SK-N-SH (cell line): Measurements from ENCODE around the gene VIPR2. TPM values are rescaled to one million over a fixed set of nuclear protein-coding genes. Genes with fewer than 3 reads are reported as not detected.
"Not testable (repeated sequence)": the region's sequence is repeated elsewhere in the genome, so short reads cannot be mapped to it uniquely, and the experiment has no call there.

Experiments used
- CTCF ChIA-PET: fragments of 300-600, 350-600 bp; formaldehyde crosslinking; extraction: SDS; loops from one replicate; lab custom pipeline; 2021; lab: Yijun Ruan, JAX
- POLR2A ChIA-PET: fragments of 350-600 bp; sonication (Branson Sonifier 250); formaldehyde crosslinking; extraction: SDS; loops from one replicate; lab custom pipeline; 2020; ENCODE audit warnings: antibody characterized with exemption, inconsistent platforms; lab: Yijun Ruan, JAX
- DNase-seq: peaks from one replicate; pipeline ENCODE4 v3.0.0; 2012
- H2AFZ ChIP-seq: fragments of 200-600 bp; sonication (generic); 2 replicates; pipeline ENCODE4 v1.8.1; 2016; ENCODE audit warnings: antibody characterized with exemption, mild to moderate bottlenecking, low read depth
- H3F3A ChIP-seq: fragments of 200-600 bp; sonication (generic); replicated peaks from 2 replicates; pipeline ENCODE3; 2016; ENCODE audit warnings: antibody characterized with exemption, mild to moderate bottlenecking; ENCODE audit not compliant: insufficient read depth
- H3K27ac ChIP-seq, 2 experiments: fragments of 200-500 bp in 1 of 2; fragments of 200-600 bp in 1 of 2; sonication (Bioruptor generic) in 1 of 2; sonication (generic), shearing (Covaris generic) in 1 of 2; 2 replicates each; pipeline versions ENCODE4 v1.5.1 to v1.6.1; 2014 to 2016; ENCODE audit warnings: low read depth in 2 of 2, inconsistent platforms in 1 of 2, low read length in 1 of 2, mild to moderate bottlenecking in 1 of 2, mixed read lengths in 1 of 2
- H3K27me3 ChIP-seq: fragments of 200-600 bp; sonication (generic), shearing (Covaris generic); 2 replicates; pipeline ENCODE4 v1.6.1; 2016; ENCODE audit warnings: mixed run types; ENCODE audit not compliant: insufficient read depth
- H3K36me3 ChIP-seq, 2 experiments: fragments of 200-500 bp in 1 of 2; fragments of 200-600 bp in 1 of 2; sonication (Bioruptor generic) in 1 of 2; sonication (generic) in 1 of 2; replicated peaks in 1 of 2; 2 replicates each; pipeline versions ENCODE3 to v1.5.1; 2014 to 2016; ENCODE audit warnings: low read length in 1 of 2, mild to moderate bottlenecking in 1 of 2; ENCODE audit not compliant: insufficient read depth in 2 of 2, control insufficient read depth in 1 of 2
- H3K4me1 ChIP-seq, 2 experiments: fragments of 200-500 bp in 1 of 2; fragments of 200-600 bp in 1 of 2; sonication (Bioruptor generic) in 1 of 2; sonication (generic), shearing (Covaris generic) in 1 of 2; 2 replicates each; pipeline versions ENCODE4 v1.5.1 to v1.6.1; 2014 to 2016; ENCODE audit warnings: low read depth in 1 of 2, low read length in 1 of 2, mixed run types in 1 of 2; ENCODE audit not compliant: insufficient read depth in 2 of 2, control insufficient read depth in 1 of 2
- H3K4me2 ChIP-seq: fragments of 200-600 bp; sonication (generic), shearing (Covaris generic); 2 replicates; pipeline ENCODE4 v1.6.1; 2017; ENCODE audit warnings: mixed run types
- H3K4me3 ChIP-seq, 2 experiments: fragments of 200-500 bp in 1 of 2; fragments of 200-600 bp in 1 of 2; sonication (Bioruptor generic) in 1 of 2; sonication (generic), shearing (Covaris generic) in 1 of 2; 2 replicates each; pipeline versions ENCODE4 v1.5.1 to v1.8.1; 2014 to 2016; ENCODE audit warnings: low read depth in 2 of 2, inconsistent platforms in 1 of 2, low read length in 1 of 2, mild to moderate bottlenecking in 1 of 2, mixed read lengths in 1 of 2, moderate library complexity in 1 of 2
- H3K79me2 ChIP-seq: fragments of 200-600 bp; sonication (generic); 2 replicates; pipeline ENCODE4 v1.8.1; 2017; ENCODE audit warnings: mild to moderate bottlenecking; ENCODE audit not compliant: insufficient read depth
- H3K9ac ChIP-seq: fragments of 200-600 bp; sonication (generic); 2 replicates; pipeline ENCODE4 v1.6.1; 2017; ENCODE audit warnings: mixed run types
- H3K9me2 ChIP-seq: fragments of 200-600 bp; sonication (generic); 2 replicates; pipeline ENCODE4 v1.6.1; 2017; ENCODE audit warnings: mixed run types
- H3K9me3 ChIP-seq: fragments of 200-600 bp; sonication (generic); 2 replicates; pipeline ENCODE4 v1.6.1; 2017; ENCODE audit warnings: mixed run types, mild to moderate bottlenecking, moderate library complexity
- H4K20me1 ChIP-seq: fragments of 200-600 bp; sonication (generic); 2 replicates; pipeline ENCODE4 v1.6.1; 2017; ENCODE audit warnings: mild to moderate bottlenecking, mixed run types; ENCODE audit not compliant: insufficient read depth
- CHD2 ChIP-seq: fragments of 150-350 bp; IDR thresholded peaks from 2 replicates; pipeline ENCODE4 v1.6.1; 2018; ENCODE audit warnings: low read length; ENCODE audit not compliant: partially characterized antibody
- EP300 ChIP-seq, 2 experiments: IDR thresholded peaks; 2 replicates each; pipeline versions ENCODE4 v1.4.0 to v1.6.1; 2012; ENCODE audit warnings: borderline replicate concordance in 1 of 2, low read depth in 1 of 2, low read length in 1 of 2
- EZH2phosphoT487 ChIP-seq: fragments of 200-600 bp; sonication (generic); IDR thresholded peaks from 2 replicates; pipeline ENCODE4 v1.6.1; 2017; ENCODE audit warnings: low read depth, mixed run types, mild to moderate bottlenecking, antibody characterized with exemption, moderate library complexity, borderline replicate concordance
- FOXJ3 ChIP-seq: sonication (generic); formaldehyde crosslinking; IDR thresholded peaks from 2 replicates; pipeline ENCODE4 v1.5.1; 2020; ENCODE audit warnings: mild to moderate bottlenecking, missing genetic modification reagents
- GATA2 ChIP-seq: sonication (generic); formaldehyde crosslinking; IDR thresholded peaks from 2 replicates; pipeline ENCODE4 v1.5.0; 2020; ENCODE audit warnings: mild to moderate bottlenecking, missing genetic modification reagents
- JUND ChIP-seq: IDR thresholded peaks from 2 replicates; pipeline ENCODE4 v1.4.0; 2012
- MEF2A ChIP-seq: IDR thresholded peaks from 2 replicates; pipeline ENCODE4 v1.4.0; 2012; ENCODE audit warnings: low read depth, borderline replicate concordance
- NRF1 ChIP-seq: IDR thresholded peaks from 2 replicates; pipeline ENCODE4 v1.6.1; 2012; ENCODE audit warnings: low read depth, mild to moderate bottlenecking, low read length
- SIN3A ChIP-seq: IDR thresholded peaks from 2 replicates; pipeline ENCODE4 v1.6.1; 2012; ENCODE audit warnings: low read depth, mild to moderate bottlenecking, low read length, moderate library complexity, borderline replicate concordance
- SMC3 ChIP-seq: IDR thresholded peaks from 2 replicates; pipeline ENCODE4 v1.6.1; 2012; ENCODE audit warnings: low read depth, low read length, improper control_type of control experiment
- TAF1 ChIP-seq: IDR thresholded peaks from 2 replicates; pipeline ENCODE4 v1.6.1; 2012; ENCODE audit warnings: low read depth, mild to moderate bottlenecking, low read length, moderate library complexity, borderline replicate concordance
- TCF12 ChIP-seq: IDR thresholded peaks from 2 replicates; pipeline ENCODE4 v1.4.0; 2012
- WGBS: methylation state at CpG from one replicate; pipeline ENCODE4 v1.1.6; 2017; ENCODE audit warnings: low lambda C conversion rate; 5-methylcytosine and 5-hydroxymethylcytosine counted together
- polyA plus RNA-seq, 3 experiments: library from polyadenylated mRNA; depleted of rRNA; stranded (reverse); fragments of >200 nt; gene quantifications; 2 replicates each; pipeline ENCODE4 v1.2.3, GENCODE V29; 2012
- TF ChIP-seq, protein P1 (sequence below): IDR thresholded peaks from 2 replicates; pipeline ENCODE4 v1.6.1; 2012; ENCODE audit warnings: mild to moderate bottlenecking, low read depth, low read length, moderate library complexity
- TF ChIP-seq, protein P2 (sequence below): fragments of 150-350 bp; IDR thresholded peaks from 2 replicates; pipeline ENCODE4 v1.6.1; 2017; ENCODE audit warnings: antibody characterized with exemption, low read length, low read depth, borderline replicate concordance
- TF ChIP-seq, protein P3 (sequence below): IDR thresholded peaks from 2 replicates; pipeline ENCODE4 v1.4.0; 2012; ENCODE audit warnings: low read depth, borderline replicate concordance

VIPR2 gene
- polyA plus RNA-seq, 1 of the 3 experiments (the other 2 are of a cell fraction), result not detected

GRCh38 chr7:159163703-159164301, 19.1 kb upstream of the VIPR2 start:
- H4K20me1 ChIP-seq, H3F3A ChIP-seq, H3K9me3 ChIP-seq, H3K27me3 ChIP-seq, POLR2A ChIA-PET, H3K4me1 ChIP-seq, H3K36me3 ChIP-seq, H3K79me2 ChIP-seq, H3K9ac ChIP-seq, DNase-seq, H3K4me2 ChIP-seq, CTCF ChIA-PET, H3K4me3 ChIP-seq, H3K27ac ChIP-seq, H2AFZ ChIP-seq, H3K9me2 ChIP-seq: not testable (repeated sequence)
- WGBS, result 25% methylated on average over 7 of the region's 11 CpGs

GRCh38 chr7:159162050-159162626, 17.5 kb upstream of the VIPR2 start:
- H2AFZ ChIP-seq, H4K20me1 ChIP-seq, H3K27me3 ChIP-seq, H3K9me3 ChIP-seq, H3K4me3 ChIP-seq, H3K9me2 ChIP-seq, POLR2A ChIA-PET, H3K36me3 ChIP-seq, H3K27ac ChIP-seq, DNase-seq, H3K4me2 ChIP-seq, H3K4me1 ChIP-seq, H3K79me2 ChIP-seq, H3F3A ChIP-seq, H3K9ac ChIP-seq: not testable (repeated sequence)
- WGBS, result 34% methylated on average over 21 of the region's 21 CpGs
- CTCF ChIA-PET, result interaction anchor here (1.2 to 1.5 kb wide), 2 partner anchors 15 to 185 kb away, joined by 5 to 6 read pairs; no protein-coding TSS in a partner anchor

DNA sequence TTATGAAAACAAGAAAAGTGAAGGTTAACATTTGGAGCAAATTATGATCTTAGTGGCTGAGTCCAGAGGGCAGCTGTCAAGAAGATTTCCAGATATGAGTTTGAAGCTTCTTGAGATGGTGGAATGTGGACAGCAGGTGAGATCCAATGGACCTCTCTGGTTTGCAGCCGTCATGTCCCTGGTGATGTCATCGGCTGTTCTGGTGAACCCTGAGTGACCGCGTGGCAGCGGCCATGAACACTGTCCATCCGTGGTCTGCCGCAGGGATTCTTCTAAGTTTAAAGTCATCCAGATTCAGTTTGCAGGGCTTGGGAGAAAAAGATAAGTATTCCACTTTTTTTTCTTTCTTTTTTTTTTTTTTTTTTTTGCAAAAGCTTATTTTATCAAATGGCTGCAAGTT, 15.8 kb upstream of the VIPR2 start:
- Histone ChIP-seq H3K9me3 (no peaks in the 10 kb centered on the region; the same call in 1 of the 2 replicates), H4K20me1 (no peaks in the 10 kb centered on the region), H3K79me2 (no peaks in the 10 kb centered on the region), H3K36me3 (no peaks in the 10 kb centered on the region), H3K27ac (no peak overlapping the region), H2AFZ (no peak overlapping the region), H3K27me3 (no peaks in the 10 kb centered on the region), H3K4me3 (no peak overlapping the region), H3K4me1 (no peaks in the 10 kb centered on the region), H3K9ac (no peak overlapping the region), H3K4me2 (no peak overlapping the region), H3F3A (no peaks in the 10 kb centered on the region), H3K9me2 (no peaks in the 10 kb centered on the region)
- ChIA-PET POLR2A (no interaction called here), CTCF (no interaction called here)
- 50% methylated on average over 7 of the region's 7 CpGs for WGBS
- DNase-seq, result no peak
- TF ChIP-seq, protein P1, sequence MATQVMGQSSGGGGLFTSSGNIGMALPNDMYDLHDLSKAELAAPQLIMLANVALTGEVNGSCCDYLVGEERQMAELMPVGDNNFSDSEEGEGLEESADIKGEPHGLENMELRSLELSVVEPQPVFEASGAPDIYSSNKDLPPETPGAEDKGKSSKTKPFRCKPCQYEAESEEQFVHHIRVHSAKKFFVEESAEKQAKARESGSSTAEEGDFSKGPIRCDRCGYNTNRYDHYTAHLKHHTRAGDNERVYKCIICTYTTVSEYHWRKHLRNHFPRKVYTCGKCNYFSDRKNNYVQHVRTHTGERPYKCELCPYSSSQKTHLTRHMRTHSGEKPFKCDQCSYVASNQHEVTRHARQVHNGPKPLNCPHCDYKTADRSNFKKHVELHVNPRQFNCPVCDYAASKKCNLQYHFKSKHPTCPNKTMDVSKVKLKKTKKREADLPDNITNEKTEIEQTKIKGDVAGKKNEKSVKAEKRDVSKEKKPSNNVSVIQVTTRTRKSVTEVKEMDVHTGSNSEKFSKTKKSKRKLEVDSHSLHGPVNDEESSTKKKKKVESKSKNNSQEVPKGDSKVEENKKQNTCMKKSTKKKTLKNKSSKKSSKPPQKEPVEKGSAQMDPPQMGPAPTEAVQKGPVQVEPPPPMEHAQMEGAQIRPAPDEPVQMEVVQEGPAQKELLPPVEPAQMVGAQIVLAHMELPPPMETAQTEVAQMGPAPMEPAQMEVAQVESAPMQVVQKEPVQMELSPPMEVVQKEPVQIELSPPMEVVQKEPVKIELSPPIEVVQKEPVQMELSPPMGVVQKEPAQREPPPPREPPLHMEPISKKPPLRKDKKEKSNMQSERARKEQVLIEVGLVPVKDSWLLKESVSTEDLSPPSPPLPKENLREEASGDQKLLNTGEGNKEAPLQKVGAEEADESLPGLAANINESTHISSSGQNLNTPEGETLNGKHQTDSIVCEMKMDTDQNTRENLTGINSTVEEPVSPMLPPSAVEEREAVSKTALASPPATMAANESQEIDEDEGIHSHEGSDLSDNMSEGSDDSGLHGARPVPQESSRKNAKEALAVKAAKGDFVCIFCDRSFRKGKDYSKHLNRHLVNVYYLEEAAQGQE, result no peak
- TF ChIP-seq, protein P2, sequence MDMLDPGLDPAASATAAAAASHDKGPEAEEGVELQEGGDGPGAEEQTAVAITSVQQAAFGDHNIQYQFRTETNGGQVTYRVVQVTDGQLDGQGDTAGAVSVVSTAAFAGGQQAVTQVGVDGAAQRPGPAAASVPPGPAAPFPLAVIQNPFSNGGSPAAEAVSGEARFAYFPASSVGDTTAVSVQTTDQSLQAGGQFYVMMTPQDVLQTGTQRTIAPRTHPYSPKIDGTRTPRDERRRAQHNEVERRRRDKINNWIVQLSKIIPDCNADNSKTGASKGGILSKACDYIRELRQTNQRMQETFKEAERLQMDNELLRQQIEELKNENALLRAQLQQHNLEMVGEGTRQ, result no peak
- TF ChIP-seq, protein P3, sequence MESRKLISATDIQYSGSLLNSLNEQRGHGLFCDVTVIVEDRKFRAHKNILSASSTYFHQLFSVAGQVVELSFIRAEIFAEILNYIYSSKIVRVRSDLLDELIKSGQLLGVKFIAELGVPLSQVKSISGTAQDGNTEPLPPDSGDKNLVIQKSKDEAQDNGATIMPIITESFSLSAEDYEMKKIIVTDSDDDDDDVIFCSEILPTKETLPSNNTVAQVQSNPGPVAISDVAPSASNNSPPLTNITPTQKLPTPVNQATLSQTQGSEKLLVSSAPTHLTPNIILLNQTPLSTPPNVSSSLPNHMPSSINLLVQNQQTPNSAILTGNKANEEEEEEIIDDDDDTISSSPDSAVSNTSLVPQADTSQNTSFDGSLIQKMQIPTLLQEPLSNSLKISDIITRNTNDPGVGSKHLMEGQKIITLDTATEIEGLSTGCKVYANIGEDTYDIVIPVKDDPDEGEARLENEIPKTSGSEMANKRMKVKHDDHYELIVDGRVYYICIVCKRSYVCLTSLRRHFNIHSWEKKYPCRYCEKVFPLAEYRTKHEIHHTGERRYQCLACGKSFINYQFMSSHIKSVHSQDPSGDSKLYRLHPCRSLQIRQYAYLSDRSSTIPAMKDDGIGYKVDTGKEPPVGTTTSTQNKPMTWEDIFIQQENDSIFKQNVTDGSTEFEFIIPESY, result no peak
- TF ChIP-seq MEF2A (no peak), GATA2 (no peak), CHD2 (no peak), FOXJ3 (CRISPR knock-in tag) (no peak), TAF1 (no peak), NRF1 (no peak), SMC3 (no peak), EP300 (IDR thresholded peaks at IDR 0.05; ENCODE audit: borderline replicate concordance in 1 of 2, low read depth in 1 of 2, low read length in 1 of 2) (no peak), EZH2phosphoT487 (no peak), TCF12 (no peak), JUND (no peak), SIN3A (no peak)
